Neuron (in vitro differentiated cells): ENCODE data around the gene TEX19.
"Not testable (repeated sequence)": the region's sequence is repeated elsewhere in the genome, so short reads cannot be mapped to it uniquely, and the experiment has no call there.

ENCODE experiments used
- H2AFZ ChIP-seq: one replicate; pipeline ENCODE4 v1.6.1; 2013; ENCODE audit warnings: low read depth, mild to moderate bottlenecking, inconsistent platforms, low read length, moderate library complexity
- H3K27me3 ChIP-seq: one replicate; pipeline ENCODE4 v1.6.1; 2013; ENCODE audit warnings: low read length; ENCODE audit not compliant: insufficient read depth
- H3K36me3 ChIP-seq: one replicate; pipeline ENCODE4 v1.6.1; 2013; ENCODE audit warnings: low read length; ENCODE audit not compliant: insufficient read depth
- H3K4me1 ChIP-seq: one replicate; pipeline ENCODE4 v1.6.1; 2013; ENCODE audit warnings: low read length; ENCODE audit not compliant: insufficient read depth
- H3K4me3 ChIP-seq: 2 replicates; pipeline ENCODE4 v1.5.1; 2013; ENCODE audit warnings: mild to moderate bottlenecking, low read length, moderate library complexity
- H3K9me3 ChIP-seq: one replicate; pipeline ENCODE4 v1.6.1; 2013; ENCODE audit warnings: low read length

The TEX19 gene

GRCh38 chr17:82376042-82376730 lies 17.1 kb downstream of the TEX19 start:
- Histone ChIP-seq H3K4me3 (no peak overlapping the region), H3K4me1 (peaks cover 8% of the 10 kb centered on the region), H3K27me3 (peaks cover 14% of the 10 kb centered on the region), H2AFZ (no peak overlapping the region), H3K9me3 (peaks cover 6% of the 10 kb centered on the region), H3K36me3 (no peaks in the 10 kb centered on the region)

- not testable (repeated sequence) for H3K9me3 ChIP-seq, H3K36me3 ChIP-seq, H2AFZ ChIP-seq, H3K27me3 ChIP-seq, H3K4me1 ChIP-seq, H3K4me3 ChIP-seq
These were observed 18.2 kb downstream of the TEX19 start for GRCh38 chr17:82377294-82377693.

DNA sequence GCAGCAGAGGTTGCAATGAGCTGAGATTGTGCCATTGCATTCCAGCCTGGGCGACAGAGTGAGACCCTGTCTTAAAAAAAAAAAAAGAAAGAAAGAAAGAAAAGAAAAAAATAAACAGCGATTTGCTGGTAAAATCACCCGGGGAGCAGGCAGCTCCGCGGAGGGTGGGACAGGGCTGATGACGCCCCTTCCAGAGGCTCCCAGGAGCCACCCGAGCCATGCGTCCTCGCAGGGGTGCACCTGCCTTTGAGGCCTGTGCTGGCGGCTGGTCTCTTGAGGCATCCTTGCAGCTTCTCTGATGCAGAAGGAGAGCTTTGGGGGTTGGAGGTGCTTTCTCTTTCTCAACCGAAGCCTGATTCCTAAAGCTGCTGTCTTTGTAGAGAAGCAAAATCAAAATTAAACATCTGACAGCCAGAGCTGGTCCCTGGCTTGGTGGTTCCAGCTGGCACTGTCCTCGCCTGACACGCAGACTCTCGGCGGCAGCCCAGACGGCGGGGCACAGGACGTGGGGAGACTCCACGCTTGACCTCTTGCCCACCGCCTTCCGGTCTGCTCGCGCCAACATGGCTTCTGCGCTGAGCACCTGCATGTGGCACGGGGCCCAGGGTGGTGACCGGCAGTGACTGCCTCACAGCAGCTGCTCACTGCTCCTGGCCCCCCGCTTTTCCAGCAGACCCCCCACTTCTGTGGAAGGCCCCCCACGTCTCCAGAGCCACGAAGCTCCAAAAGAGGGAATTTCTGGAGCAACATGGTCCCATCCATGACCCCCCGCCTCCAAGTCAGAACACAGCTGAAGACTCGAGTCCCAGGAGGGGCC lies 19.1 kb downstream of the TEX19 start:
- no peak overlapping the region for H3K4me3 ChIP-seq
- H3K36me3 ChIP-seq = no peaks in the 10 kb centered on the region
- H3K27me3 ChIP-seq = no peaks in the 10 kb centered on the region
- no peak overlapping the region for H2AFZ ChIP-seq
- no peaks in the 10 kb centered on the region for H3K4me1 ChIP-seq
- peaks cover 6% of the 10 kb centered on the region for H3K9me3 ChIP-seq

DNA sequence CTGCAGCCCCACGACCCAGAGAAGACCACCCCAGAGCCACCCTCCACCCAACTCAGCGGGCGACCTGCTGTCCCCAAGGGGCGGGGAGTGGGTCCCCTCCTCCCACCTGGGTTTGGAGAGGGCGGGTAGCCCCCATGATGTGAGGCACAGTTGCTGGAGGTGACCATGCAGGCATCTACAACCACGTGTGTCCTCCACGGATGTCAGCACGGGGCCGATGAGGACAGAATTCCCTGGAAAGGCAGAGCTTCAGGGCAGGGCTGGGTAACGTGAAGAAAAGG lies 19.6 kb downstream of the TEX19 start:
- Histone ChIP-seq H3K9me3 (peaks cover 6% of the 10 kb centered on the region), H3K4me1 (peaks cover 4% of the 10 kb centered on the region), H3K36me3 (no peaks in the 10 kb centered on the region), H3K27me3 (no peaks in the 10 kb centered on the region), H3K4me3 (no peak overlapping the region), H2AFZ (no peak overlapping the region)

DNA sequence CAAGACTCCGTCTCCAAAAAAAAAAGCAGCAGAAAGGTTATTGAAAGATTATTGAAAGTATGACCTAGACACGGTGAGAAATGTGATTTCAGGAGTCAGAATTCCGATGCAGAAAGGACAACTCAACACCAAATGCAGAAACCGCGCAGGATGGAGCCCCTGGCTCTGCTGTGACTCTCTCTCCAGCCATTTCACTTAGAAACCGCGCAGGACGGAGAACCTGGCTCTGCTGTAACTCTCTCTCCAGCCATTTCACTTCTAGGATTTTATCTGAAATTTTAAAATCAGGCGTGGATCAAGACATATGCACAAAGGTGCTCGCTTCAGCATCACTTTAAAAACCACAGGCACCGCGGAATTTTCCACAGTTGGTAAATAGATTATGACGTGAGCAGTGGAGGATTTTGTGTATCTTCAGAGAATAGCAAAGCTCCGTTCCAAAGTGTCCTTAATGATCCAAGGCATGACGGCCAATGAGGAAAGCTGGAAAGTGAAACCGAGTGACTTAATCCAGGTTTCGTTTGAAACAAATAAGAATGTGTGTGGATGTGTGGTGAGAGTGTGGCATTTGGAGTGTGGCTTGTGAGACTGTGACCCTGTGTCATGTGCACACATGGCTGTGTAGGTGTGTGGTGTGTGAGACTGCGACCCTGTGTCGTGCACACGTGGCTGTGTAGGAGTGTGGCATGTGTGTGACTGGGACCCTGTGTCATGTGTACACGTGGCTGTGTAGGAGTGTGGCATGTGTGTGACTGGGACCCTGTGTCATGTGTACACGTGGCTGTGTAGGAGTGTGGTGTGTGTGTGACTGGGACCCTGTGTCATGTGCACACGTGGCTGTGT lies 22.0 kb downstream of the TEX19 start:
- H2AFZ ChIP-seq = no peak overlapping the region
- H3K27me3 ChIP-seq = no peaks in the 10 kb centered on the region
- H3K9me3 ChIP-seq = peaks cover under 1% of the 10 kb centered on the region
- H3K4me1 ChIP-seq = peaks cover 23% of the 10 kb centered on the region
- H3K4me3 ChIP-seq = no peak overlapping the region
- no peaks in the 10 kb centered on the region for H3K36me3 ChIP-seq

DNA sequence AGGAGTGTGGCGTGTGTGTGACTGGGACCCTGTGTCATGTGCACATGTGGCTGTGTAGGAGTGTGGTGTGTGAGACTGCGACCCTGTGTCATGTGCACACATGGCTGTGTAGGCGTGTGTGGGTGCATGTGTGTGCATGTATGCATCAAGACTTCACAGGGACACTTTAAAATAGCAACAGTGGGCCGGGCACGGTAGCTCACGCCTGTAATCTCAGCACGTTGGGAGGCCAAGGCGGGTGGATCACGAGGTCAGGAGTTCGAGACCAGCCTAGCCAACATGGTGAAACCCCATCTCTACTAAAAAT lies 22.6 kb downstream of the TEX19 start:
- H3K36me3 ChIP-seq, H3K9me3 ChIP-seq, H3K27me3 ChIP-seq, H3K4me3 ChIP-seq, H2AFZ ChIP-seq: not testable (repeated sequence)
- peaks cover 23% of the 10 kb centered on the region for H3K4me1 ChIP-seq

GRCh38 chr17:82382220-82382932 lies 23.3 kb downstream of the TEX19 start:
- peaks cover 23% of the 10 kb centered on the region for H3K4me1 ChIP-seq
- not testable (repeated sequence) for H3K9me3 ChIP-seq, H2AFZ ChIP-seq, H3K27me3 ChIP-seq, H3K4me3 ChIP-seq, H3K36me3 ChIP-seq

GRCh38 chr17:82382933-82383255 lies 23.8 kb downstream of the TEX19 start:
- H3K9me3 ChIP-seq = no peaks in the 10 kb centered on the region
- H3K4me3 ChIP-seq = no peak overlapping the region
- no peaks in the 10 kb centered on the region for H3K36me3 ChIP-seq
- H3K27me3 ChIP-seq = no peaks in the 10 kb centered on the region
- peaks cover 23% of the 10 kb centered on the region for H3K4me1 ChIP-seq
- no peak overlapping the region for H2AFZ ChIP-seq

DNA sequence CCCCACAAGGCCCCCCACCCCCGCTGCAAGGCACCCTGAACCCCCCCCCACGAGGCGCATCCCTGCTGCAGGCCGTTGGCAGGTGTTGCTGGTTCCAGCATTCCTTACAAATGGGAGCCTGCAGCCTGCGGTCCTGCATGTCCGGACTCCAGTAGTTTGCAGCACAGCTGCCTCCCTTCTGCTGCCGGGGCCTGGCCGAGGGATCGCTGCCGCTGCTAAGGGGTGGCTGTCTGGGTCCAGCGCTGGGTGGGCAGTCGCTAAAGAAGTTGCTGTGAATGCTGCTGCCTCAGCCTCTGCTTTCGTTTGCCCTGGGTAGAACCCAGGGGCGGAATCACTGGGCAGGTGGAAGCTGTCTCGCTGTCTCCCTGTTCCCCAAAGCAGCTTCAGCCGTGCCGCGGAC lies 24.4 kb downstream of the TEX19 start:
- Histone ChIP-seq H3K4me1 (peaks cover 23% of the 10 kb centered on the region), H3K4me3 (no peak overlapping the region), H3K27me3 (no peaks in the 10 kb centered on the region), H2AFZ (no peak overlapping the region), H3K9me3 (no peaks in the 10 kb centered on the region), H3K36me3 (no peaks in the 10 kb centered on the region)

- H2AFZ ChIP-seq = no peak overlapping the region
- H3K9me3 ChIP-seq = no peaks in the 10 kb centered on the region
- no peak overlapping the region for H3K4me3 ChIP-seq
- H3K36me3 ChIP-seq = no peaks in the 10 kb centered on the region
- no peaks in the 10 kb centered on the region for H3K27me3 ChIP-seq
- peaks cover 23% of the 10 kb centered on the region for H3K4me1 ChIP-seq
These were observed 25.1 kb downstream of the TEX19 start for GRCh38 chr17:82384051-82384729.

GRCh38 chr17:82384730-82385481 lies 25.9 kb downstream of the TEX19 start:
- H3K4me3 ChIP-seq = no peak overlapping the region
- H3K27me3 ChIP-seq = no peaks in the 10 kb centered on the region
- H3K9me3 ChIP-seq = no peaks in the 10 kb centered on the region
- no peaks in the 10 kb centered on the region for H3K36me3 ChIP-seq
- H3K4me1 ChIP-seq = peaks cover 23% of the 10 kb centered on the region
- H2AFZ ChIP-seq = no peak overlapping the region

DNA sequence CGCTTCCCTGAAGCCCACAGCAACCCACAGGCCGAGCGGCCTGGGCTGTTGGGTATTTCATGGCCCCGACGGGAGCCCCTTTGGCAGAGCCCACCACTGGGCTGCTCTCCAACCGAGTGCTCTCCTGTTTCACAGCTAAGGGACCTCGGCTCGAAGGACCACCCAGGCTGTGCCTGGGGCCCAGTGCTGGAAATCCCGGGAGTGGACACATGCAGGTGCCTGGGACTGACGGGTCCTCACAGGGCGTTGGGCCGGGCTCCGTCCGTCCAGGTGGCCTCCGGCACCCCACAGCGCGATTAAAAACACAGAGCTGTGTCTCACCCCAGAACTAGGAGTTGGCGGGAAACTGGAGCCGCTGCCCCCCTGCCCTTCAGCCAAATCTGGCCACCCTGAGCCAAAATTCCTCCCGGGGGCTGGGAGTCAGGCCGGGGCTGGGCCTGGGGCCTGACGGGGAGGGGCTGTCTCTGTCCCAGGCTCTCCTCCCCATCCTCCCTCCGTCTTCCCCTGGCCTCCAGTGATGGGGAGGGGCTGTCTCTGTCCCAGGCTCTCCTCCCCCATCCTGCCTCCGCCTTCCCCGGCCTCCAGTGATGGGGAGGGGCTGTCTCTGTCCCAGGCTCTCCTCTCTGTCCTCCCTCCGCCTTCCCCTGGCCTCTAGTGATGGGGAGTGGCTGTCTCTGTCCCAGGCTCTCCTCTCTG lies 26.7 kb downstream of the TEX19 start:
- Histone ChIP-seq H3K4me3 (no peak overlapping the region), H2AFZ (no peak overlapping the region), H3K27me3 (no peaks in the 10 kb centered on the region), H3K9me3 (no peaks in the 10 kb centered on the region), H3K4me1 (peaks cover 23% of the 10 kb centered on the region), H3K36me3 (peaks cover 3% of the 10 kb centered on the region)
